Lower leg skin (tissue), 3 donors: ENCODE data around the gene PIP5K1B.

ENCODE experiments used
- POLR2A ChIP-seq, 2 donors: fragments of 450-650 bp; IDR thresholded peaks; one replicate each; pipeline ENCODE4 v1.6.1; 2016 to 2017; ENCODE audit warnings: antibody characterized with exemption in 2 of 2, mild to moderate bottlenecking in 1 of 2, moderate library complexity in 1 of 2
- TF ChIP-seq, protein P1 (sequence below), 3 donors: fragments of 450-650 bp; IDR thresholded peaks; one replicate each; pipeline ENCODE4 v1.5.1; 2016; ENCODE audit warnings: antibody characterized with exemption in 3 of 3, mild to moderate bottlenecking in 3 of 3, moderate library complexity in 2 of 3

DNA sequence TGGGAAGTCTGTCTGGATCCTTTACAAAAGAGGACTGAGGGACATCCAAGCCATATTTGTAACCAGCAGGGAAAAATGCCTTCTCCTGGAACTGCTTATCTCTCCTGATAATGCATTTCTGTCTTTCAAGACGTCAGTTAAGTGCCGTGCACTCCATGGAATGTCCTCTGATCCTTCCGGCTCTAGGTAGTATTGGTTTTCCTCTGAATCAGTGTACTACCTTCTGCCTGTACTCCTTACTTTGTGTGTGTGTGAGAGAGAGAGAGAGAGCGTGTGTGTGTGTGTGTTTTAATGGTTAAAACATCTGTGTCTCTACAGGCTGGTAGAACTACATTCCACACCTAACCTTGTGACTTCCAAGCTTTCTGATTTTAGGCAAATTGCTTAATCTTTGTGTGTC, 89.9 kb downstream of the PIP5K1B start:
- TF ChIP-seq, protein P1, sequence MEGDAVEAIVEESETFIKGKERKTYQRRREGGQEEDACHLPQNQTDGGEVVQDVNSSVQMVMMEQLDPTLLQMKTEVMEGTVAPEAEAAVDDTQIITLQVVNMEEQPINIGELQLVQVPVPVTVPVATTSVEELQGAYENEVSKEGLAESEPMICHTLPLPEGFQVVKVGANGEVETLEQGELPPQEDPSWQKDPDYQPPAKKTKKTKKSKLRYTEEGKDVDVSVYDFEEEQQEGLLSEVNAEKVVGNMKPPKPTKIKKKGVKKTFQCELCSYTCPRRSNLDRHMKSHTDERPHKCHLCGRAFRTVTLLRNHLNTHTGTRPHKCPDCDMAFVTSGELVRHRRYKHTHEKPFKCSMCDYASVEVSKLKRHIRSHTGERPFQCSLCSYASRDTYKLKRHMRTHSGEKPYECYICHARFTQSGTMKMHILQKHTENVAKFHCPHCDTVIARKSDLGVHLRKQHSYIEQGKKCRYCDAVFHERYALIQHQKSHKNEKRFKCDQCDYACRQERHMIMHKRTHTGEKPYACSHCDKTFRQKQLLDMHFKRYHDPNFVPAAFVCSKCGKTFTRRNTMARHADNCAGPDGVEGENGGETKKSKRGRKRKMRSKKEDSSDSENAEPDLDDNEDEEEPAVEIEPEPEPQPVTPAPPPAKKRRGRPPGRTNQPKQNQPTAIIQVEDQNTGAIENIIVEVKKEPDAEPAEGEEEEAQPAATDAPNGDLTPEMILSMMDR (IDR thresholded peaks at IDR 0.05), result no peak
- TF ChIP-seq POLR2A (IDR thresholded peaks at IDR 0.05), result no peak
